NCI-H2081 treated with DMSO at 0.1 percent for 48 hours (cell line): ENCODE data around the gene ZNF41.

ENCODE experiments used
- DNase-seq: peaks from one replicate; lab custom pipeline; 2025; lab: John Stamatoyannopoulos, UW

ZNF41 gene

GRCh38 chrX:47489507-47490275, 6.7 kb upstream of the ZNF41 start:
- DNase-seq, result no peak

- DNase-seq, result no peak
These were observed 1.9 kb upstream of the ZNF41 start for GRCh38 chrX:47484885-47485284.

- no peak for DNase-seq
These were observed 565 bp upstream of the ZNF41 start for GRCh38 chrX:47483306-47484268.

GRCh38 chrX:47482065-47482511, 934 bp downstream of the ZNF41 start:
- DNase-seq, result no peak

- no peak for DNase-seq
These were observed 1.9 kb downstream of the ZNF41 start for GRCh38 chrX:47481160-47481559.

GRCh38 chrX:47480576-47480975, 2.4 kb downstream of the ZNF41 start:
- no peak for DNase-seq

GRCh38 chrX:47475476-47475875, 7.5 kb downstream of the ZNF41 start:
- no peak for DNase-seq

- no peak for DNase-seq
These were observed 15.9 kb downstream of the ZNF41 start for GRCh38 chrX:47467106-47467505.

- no peak for DNase-seq
These were observed 22.5 kb downstream of the ZNF41 start for GRCh38 chrX:47460561-47460960.

GRCh38 chrX:47458528-47458927, 24.5 kb downstream of the ZNF41 start:
- DNase-seq, result no peak

- no peak for DNase-seq
These were observed 26.9 kb downstream of the ZNF41 start for GRCh38 chrX:47456080-47456479.

GRCh38 chrX:47452112-47452511, 30.9 kb downstream of the ZNF41 start:
- DNase-seq, result no peak

GRCh38 chrX:47448165-47448806, 34.7 kb downstream of the ZNF41 start:
- no peak for DNase-seq

GRCh38 chrX:47447607-47448006, 35.4 kb downstream of the ZNF41 start:
- no peak for DNase-seq

GRCh38 chrX:47446971-47447370, 36.1 kb downstream of the ZNF41 start:
- DNase-seq, result no peak

- DNase-seq, result no peak
These were observed 36.6 kb downstream of the ZNF41 start for GRCh38 chrX:47446431-47446830.

- DNase-seq, result no peak
These were observed 52.1 kb downstream of the ZNF41 start for GRCh38 chrX:47430925-47431324.

GRCh38 chrX:47422444-47422843, 60.6 kb downstream of the ZNF41 start:
- DNase-seq, result no peak

GRCh38 chrX:47420962-47421361, 62.1 kb downstream of the ZNF41 start:
- no peak for DNase-seq

GRCh38 chrX:47420265-47420664, 62.8 kb downstream of the ZNF41 start:
- DNase-seq, result no peak

GRCh38 chrX:47413179-47413594, 69.8 kb downstream of the ZNF41 start:
- no peak for DNase-seq
